ENCODE measurements around the gene RERE.

DNA sequence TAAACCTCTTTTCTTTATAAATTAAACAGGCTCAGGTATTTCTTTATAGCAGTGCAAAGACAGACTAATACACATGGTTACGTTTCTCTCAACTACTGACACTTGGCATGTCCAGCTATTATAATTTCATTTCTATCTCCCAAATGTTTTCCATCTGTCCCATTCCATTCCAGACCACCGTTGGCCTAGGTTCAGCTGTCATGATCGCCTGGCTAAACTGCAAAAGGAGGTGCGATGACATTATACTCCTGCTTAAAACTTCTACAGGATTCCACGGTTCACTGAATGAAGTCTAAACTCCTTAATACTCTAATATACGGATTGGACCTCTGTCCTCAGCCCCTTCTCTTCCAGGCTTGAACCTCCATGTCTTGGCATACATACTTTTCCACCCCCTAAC is 72.1 kb downstream of the RERE start:
- TF ChIP-seq, protein P1, sequence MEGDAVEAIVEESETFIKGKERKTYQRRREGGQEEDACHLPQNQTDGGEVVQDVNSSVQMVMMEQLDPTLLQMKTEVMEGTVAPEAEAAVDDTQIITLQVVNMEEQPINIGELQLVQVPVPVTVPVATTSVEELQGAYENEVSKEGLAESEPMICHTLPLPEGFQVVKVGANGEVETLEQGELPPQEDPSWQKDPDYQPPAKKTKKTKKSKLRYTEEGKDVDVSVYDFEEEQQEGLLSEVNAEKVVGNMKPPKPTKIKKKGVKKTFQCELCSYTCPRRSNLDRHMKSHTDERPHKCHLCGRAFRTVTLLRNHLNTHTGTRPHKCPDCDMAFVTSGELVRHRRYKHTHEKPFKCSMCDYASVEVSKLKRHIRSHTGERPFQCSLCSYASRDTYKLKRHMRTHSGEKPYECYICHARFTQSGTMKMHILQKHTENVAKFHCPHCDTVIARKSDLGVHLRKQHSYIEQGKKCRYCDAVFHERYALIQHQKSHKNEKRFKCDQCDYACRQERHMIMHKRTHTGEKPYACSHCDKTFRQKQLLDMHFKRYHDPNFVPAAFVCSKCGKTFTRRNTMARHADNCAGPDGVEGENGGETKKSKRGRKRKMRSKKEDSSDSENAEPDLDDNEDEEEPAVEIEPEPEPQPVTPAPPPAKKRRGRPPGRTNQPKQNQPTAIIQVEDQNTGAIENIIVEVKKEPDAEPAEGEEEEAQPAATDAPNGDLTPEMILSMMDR (IDR thresholded peaks at IDR 0.05) = no peak
- TF ChIP-seq ESRRA (CRISPR knock-in tag; IDR thresholded peaks at IDR 0.05; ENCODE audit: borderline replicate concordance) = no peak
- TF ChIP-seq ZNF232 (CRISPR knock-in tag; IDR thresholded peaks at IDR 0.05) = no peak
- TF ChIP-seq FOXJ3 (CRISPR knock-in tag; IDR thresholded peaks at IDR 0.05; ENCODE audit: borderline replicate concordance) = no peak
- TF ChIP-seq, protein P2, sequence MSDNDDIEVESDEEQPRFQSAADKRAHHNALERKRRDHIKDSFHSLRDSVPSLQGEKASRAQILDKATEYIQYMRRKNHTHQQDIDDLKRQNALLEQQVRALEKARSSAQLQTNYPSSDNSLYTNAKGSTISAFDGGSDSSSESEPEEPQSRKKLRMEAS (CRISPR knock-in tag; IDR thresholded peaks at IDR 0.05) = no peak
- TF ChIP-seq, protein P3, sequence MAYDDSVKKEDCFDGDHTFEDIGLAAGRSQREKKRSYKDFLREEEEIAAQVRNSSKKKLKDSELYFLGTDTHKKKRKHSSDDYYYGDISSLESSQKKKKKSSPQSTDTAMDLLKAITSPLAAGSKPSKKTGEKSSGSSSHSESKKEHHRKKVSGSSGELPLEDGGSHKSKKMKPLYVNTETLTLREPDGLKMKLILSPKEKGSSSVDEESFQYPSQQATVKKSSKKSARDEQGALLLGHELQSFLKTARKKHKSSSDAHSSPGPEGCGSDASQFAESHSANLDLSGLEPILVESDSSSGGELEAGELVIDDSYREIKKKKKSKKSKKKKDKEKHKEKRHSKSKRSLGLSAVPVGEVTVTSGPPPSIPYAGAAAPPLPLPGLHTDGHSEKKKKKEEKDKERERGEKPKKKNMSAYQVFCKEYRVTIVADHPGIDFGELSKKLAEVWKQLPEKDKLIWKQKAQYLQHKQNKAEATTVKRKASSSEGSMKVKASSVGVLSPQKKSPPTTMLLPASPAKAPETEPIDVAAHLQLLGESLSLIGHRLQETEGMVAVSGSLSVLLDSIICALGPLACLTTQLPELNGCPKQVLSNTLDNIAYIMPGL (CRISPR knock-in tag; IDR thresholded peaks at IDR 0.05) = no peak
- no peak for TF ChIP-seq TEAD4 (CRISPR knock-in tag; IDR thresholded peaks at IDR 0.05)
- TF ChIP-seq ETV6 (CRISPR knock-in tag; IDR thresholded peaks at IDR 0.05) = no peak

All from WTC11 (cell line).